ENCODE results near the gene UBFD1.
"Not testable (repeated sequence)": the region's sequence is repeated elsewhere in the genome, so short reads cannot be mapped to it uniquely, and the experiment has no call there.

UBFD1 gene

GRCh38 chr16:23567602-23568001, 10.1 kb downstream of the UBFD1 start:
- DNase-seq (ENCODE audit: low read depth) = no peak

- no peak for DNase-seq (ENCODE audit: low read depth)
These were observed 13.6 kb downstream of the UBFD1 start for GRCh38 chr16:23570992-23571632.

GRCh38 chr16:23571895-23572294, 14.4 kb downstream of the UBFD1 start:
- no peak for DNase-seq (ENCODE audit: low read depth)

DNA sequence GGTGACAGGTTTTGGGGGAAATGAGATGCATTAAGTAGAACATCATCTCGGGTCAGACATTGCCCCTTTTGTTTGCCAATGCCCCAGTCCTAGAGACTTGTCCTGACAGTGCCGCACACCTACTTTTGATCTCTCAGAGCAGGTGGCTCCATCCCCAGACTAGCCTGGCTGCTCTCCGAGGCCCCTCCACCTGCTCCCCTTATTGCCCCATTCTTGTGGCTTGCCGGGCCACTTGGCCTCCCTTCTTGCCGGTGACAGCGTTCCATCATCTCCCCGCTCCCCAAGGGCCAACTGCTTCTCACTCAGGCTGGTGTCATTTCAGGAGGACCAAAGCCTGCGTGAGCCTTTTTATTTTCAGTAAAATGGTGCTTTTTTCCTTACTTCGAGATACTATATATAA, 14.9 kb downstream of the UBFD1 start:
- no peak for DNase-seq (ENCODE audit: low read depth)

DNA sequence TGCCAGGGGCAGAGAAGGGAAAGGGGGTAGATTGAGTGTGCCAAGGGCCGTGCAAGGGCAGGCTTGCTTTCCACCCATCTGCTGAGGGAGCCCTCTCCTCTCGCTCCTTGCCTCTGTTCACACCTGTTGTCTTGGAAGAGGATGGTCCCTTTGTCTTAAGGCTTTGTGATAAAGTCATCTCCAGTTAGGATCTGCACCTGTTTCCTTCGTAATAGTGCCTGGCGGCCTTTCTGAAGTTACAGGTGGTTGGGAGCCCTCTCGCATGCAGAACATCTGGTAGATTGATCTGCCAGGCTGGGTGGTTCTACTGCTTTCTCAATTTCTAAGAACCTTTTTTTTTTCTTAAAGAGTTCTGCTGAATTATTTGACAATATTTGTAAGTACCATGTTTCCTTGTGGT, 16.3 kb downstream of the UBFD1 start:
- DNase-seq (ENCODE audit: low read depth) = no peak

- DNase-seq (ENCODE audit: low read depth) = no peak
These were observed 18.3 kb downstream of the UBFD1 start for GRCh38 chr16:23575834-23576233.

DNA sequence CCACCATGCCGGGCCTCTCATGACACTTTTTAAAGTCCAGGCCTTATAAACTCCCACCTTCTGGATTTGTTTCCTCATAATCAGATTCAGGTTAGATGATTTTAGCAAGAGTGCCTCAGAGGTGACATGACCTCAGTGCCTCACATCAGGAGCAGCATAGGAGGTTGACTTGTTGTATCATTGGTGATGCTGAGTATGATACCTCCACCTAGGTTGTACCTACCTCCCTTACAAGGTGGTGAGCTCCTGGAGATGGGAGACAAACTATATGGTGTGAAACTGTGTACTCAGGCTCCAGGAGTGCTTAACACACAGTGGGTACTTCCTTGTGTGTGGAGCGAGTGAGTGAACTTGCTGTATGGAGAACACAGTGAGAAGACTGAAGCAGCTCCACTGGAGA, 20.0 kb downstream of the UBFD1 start:
- DNase-seq (ENCODE audit: low read depth) = no peak

- no peak for DNase-seq (ENCODE audit: low read depth)
These were observed 20.7 kb downstream of the UBFD1 start for GRCh38 chr16:23578101-23578830.

GRCh38 chr16:23579371-23579770, 21.8 kb downstream of the UBFD1 start:
- no peak for DNase-seq (ENCODE audit: low read depth)

DNA sequence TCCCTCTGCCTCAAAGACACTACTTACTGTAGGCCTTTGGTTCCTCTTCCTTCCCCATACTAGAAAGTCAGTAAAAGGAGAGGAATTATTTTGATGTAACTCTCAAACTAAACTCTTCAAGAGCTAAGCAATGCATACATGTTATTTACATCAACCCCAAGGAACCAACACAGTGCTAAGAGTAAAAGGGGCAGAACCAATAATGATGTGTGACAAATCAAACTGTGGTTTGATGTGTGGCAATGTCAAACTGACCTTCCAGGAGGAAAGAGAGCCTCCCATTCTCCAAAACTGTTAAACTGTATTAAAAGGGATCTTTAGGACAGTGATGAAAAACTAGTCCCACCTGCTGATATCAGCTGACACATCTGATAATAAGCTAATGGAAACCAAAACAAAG, 22.9 kb downstream of the UBFD1 start:
- no peak for DNase-seq (ENCODE audit: low read depth)

DNA sequence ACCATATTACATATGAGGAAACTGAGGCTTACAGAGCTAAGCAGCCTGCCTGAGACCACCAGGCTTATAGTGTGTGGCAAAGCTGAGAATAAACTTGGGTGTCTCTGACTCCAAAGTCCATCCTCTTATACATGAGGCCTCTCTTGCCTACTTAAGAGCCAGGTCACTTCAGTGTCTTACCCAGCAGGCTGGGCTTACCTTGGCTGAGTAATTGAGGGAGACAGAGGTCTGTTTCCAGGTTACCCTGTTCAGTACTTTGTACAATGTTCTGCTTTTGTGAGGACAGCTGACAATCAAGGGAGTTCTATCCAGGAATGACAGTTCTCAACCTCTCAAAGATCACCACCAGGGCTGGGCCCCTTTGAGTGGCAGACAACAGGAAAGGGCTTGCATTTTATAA, 24.2 kb downstream of the UBFD1 start:
- DNase-seq (ENCODE audit: low read depth) = no peak

GRCh38 chr16:23583271-23583670, 25.7 kb downstream of the UBFD1 start:
- DNase-seq (ENCODE audit: low read depth) = not testable (repeated sequence)

DNA sequence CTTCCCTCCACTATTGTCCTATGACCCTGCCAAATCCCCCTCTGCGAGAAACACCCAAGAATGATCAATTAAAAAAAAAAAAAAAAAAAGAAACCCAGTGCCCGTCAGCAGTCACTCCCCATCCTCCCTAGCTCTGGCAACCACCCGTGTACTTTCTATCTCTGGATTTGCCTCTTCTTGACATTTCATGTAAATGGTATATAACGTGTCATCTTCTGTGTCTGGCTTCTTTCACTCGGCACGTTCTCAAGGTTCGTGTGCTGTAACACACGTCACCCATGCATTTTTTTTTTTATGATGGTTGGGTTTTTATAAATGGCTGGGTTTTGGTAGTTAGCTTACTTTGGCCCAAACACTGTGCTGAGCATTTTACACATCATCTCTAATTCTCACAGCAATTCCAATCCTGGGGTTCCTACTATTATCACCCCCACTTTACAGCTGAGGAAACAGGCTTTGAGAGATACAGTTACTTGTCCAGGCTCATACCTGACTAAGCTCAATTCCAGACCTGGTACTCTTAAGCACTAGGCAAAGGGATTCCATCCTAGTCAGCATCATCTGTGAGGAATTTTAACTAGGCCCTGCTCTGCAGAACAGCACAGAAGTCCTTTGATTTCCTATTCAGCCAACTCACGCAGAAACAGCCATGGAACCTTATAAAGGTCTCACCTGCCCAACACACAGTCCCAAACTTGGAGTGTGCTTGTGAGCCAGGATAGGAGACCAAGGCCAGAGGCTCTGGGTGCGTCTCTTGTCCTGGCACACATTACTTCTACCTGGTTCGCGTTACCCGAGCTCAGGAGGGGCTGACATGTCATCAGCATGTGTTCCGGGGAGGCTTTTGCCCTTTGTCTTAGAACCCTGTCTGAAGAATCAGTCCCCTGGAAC, 26.9 kb downstream of the UBFD1 start:
- no peak for DNase-seq (ENCODE audit: low read depth)

DNA sequence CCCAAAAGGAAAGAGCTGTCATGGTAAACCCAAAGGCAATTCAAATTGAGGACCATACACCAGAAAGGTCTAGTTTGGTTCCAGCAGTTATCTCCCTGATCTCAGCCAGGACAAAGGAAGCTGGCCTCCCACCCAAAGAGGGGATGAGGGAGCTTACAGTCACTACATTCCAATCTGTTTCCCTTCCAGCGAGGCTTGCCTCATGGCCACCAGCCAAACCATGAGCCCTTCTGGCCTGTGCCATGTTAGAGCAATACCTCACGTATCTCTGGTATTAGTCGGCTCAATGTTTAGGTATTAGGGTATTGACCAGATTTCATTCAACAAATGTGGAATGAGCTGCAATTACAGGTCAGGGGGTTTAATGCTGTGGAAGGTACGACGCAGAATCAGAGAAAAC, 30.2 kb downstream of the UBFD1 start:
- peak; percentile 91 for DNase-seq (ENCODE audit: low read depth)

- DNase-seq (ENCODE audit: low read depth) = no peak
These were observed 32.7 kb downstream of the UBFD1 start for GRCh38 chr16:23590181-23590580.

- DNase-seq (ENCODE audit: low read depth) = no peak
These were observed 36.7 kb downstream of the UBFD1 start for GRCh38 chr16:23594186-23594585.

- no peak for DNase-seq (ENCODE audit: low read depth)
These were observed 37.9 kb downstream of the UBFD1 start for GRCh38 chr16:23595246-23595950.

GRCh38 chr16:23595951-23596720, 38.6 kb downstream of the UBFD1 start, which contains the start of gene NDUFAB1:
Gene NDUFAB1, minus strand, starts transcription at chr16:23596316. Its CDS starts 26 bp downstream, at chr16:23596290.
- DNase-seq (ENCODE audit: low read depth) = peak; percentile 44

DNA sequence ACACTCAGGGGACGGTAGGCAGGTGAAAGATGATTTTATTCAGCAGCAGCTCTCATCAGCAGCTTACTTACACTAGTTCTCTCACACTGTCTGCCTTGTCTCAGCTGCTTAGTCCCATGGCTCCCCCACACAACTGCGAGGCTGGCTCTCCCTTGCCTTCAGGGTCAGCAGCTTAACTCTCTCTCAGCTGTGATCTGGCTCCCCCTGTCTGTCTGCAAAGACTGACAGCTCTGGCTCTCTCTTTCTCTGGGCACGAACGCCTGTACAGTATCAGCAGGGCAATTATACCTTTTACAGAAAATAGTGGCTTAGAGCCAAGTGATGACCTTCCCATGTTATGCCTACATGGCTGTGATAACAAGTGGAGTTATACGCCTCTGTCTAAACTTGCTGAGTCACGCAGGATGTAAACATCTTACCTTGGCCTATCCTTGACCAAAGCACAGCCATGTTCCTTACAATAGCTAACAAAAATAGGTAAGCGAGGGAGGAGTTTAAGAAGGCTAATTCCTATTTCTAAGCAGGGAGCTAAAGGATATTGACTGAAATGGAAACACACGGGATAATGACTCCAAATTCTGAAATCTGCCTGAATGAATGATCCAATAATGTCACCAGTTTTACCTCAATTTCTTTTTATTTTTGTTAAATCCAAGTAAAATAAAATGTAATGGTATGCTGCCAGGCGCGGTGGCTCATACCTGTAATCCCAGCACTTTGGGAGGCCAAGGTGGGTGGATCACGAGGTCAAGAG, 39.7 kb downstream of the UBFD1 start:
- DNase-seq (ENCODE audit: low read depth) = no peak

- DNase-seq (ENCODE audit: low read depth) = peak; percentile 41
These were observed 50.2 kb downstream of the UBFD1 start for GRCh38 chr16:23607726-23608125.

DNA sequence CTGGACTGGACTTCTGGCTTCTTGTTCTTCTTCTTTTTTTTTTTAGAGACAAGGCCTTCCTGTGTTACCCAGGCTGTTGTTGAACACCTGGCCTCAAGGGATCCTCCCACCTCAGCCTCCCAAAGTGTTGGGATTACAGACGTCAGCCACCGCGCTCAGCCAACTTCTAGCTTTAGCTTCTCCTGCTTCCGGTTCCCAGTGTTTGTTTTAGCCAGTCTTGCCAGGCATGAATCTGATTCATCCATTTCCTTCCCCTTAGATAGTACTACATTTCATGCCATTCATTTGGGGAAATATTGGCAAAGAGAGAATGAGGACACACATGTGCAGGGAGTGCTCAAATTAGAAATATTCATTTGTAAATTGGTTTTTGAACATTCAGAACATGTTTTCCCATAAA, 50.7 kb downstream of the UBFD1 start:
- peak; percentile 60 for DNase-seq (ENCODE audit: low read depth)
